ENCODE data around the gene MYEF2.

The MYEF2 gene

DNA sequence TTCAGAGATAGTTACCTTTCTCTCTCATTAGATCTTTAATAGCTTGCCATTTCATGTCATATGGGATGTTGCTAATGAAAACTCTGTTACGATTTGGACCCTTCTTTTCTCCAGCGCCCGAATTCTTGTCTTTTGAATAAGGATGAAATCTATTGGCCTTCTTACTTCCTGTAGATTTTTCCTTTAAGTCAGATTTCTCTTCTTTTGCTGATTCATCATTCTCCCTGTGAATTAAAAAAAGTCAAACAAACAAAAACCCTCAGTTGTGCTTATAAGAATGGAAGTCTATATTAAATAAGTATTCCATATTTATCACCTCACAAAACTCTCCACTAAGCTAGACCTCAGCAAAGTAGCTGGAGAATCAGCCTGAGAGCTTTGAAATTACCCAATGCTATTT, 9.5 kb downstream of the MYEF2 start:
- DNase-seq (ENCODE audit: low read depth, low spot score): no peak
- H3K4me3 ChIP-seq (ENCODE audit: low read depth, low read length): no peak overlapping the region
- POLR2A ChIA-PET: no interaction called here
- CTCF ChIA-PET: no interaction called here
- TF ChIP-seq, protein P1, sequence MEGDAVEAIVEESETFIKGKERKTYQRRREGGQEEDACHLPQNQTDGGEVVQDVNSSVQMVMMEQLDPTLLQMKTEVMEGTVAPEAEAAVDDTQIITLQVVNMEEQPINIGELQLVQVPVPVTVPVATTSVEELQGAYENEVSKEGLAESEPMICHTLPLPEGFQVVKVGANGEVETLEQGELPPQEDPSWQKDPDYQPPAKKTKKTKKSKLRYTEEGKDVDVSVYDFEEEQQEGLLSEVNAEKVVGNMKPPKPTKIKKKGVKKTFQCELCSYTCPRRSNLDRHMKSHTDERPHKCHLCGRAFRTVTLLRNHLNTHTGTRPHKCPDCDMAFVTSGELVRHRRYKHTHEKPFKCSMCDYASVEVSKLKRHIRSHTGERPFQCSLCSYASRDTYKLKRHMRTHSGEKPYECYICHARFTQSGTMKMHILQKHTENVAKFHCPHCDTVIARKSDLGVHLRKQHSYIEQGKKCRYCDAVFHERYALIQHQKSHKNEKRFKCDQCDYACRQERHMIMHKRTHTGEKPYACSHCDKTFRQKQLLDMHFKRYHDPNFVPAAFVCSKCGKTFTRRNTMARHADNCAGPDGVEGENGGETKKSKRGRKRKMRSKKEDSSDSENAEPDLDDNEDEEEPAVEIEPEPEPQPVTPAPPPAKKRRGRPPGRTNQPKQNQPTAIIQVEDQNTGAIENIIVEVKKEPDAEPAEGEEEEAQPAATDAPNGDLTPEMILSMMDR (IDR thresholded peaks at IDR 0.05; ENCODE audit: insufficient read depth, low read length, missing control alignments): no peak

GRCh38 chr15:48153526-48153925, 24.6 kb downstream of the MYEF2 start:
- TF ChIP-seq, protein P1 (IDR thresholded peaks at IDR 0.05; ENCODE audit: insufficient read depth, low read length, missing control alignments): no peak
- CTCF ChIA-PET: no interaction called here
- POLR2A ChIA-PET: no interaction called here
- no peak for DNase-seq (ENCODE audit: low read depth, low spot score)
- H3K4me3 ChIP-seq (ENCODE audit: low read depth, low read length): no peak overlapping the region

DNA sequence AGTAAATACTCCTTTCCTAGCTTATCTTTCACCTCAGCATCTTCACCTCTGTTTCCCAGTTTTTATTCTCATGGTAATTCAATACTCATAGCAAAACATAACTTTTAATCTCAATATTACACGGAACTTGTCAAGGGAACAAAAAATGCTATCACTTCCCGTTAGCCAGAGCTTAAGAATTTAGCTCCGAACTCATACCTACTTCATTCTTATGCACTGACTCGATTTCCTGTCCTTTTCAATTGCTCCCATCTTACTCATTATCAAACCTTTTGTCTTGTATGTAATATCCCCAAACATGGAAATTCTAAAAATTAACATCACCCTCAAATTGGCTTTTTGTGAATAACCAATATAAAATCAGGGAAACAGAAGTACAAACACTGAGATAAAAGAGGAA, 28.2 kb downstream of the MYEF2 start:
- POLR2A ChIA-PET: no interaction called here
- peak; percentile 26 for DNase-seq (ENCODE audit: low read depth, low spot score)
- TF ChIP-seq, protein P1 (IDR thresholded peaks at IDR 0.05; ENCODE audit: insufficient read depth, low read length, missing control alignments): no peak
- no peak overlapping the region for H3K4me3 ChIP-seq (ENCODE audit: low read depth, low read length)
- CTCF ChIA-PET: interaction anchor here (1.4 kb wide), 1 partner anchor 24 kb away, joined by 3 read pairs; no protein-coding TSS in a partner anchor

DNA sequence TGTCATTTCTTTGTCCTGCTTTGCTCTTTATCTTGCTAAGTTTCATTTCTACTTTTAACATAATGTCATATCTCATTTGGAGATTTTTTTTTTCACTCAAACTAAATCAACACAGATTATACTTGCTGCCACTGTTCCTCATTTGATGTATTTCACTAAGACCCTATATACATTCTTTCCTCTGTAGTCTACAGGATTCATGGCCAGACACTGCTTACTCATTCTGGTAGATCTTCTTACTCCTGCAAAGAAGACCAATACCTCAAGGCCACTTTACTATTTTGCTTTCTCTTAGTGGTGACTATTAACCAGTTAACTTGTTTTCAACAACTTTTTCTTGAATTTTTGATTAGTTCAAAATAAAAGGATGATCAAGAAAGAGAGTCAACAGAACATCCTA, 30.7 kb downstream of the MYEF2 start:
- POLR2A ChIA-PET: no interaction called here
- DNase-seq (ENCODE audit: low read depth, low spot score): no peak
- no peak overlapping the region for H3K4me3 ChIP-seq (ENCODE audit: low read depth, low read length)
- TF ChIP-seq, protein P1 (IDR thresholded peaks at IDR 0.05; ENCODE audit: insufficient read depth, low read length, missing control alignments): no peak
- CTCF ChIA-PET: no interaction called here

DNA sequence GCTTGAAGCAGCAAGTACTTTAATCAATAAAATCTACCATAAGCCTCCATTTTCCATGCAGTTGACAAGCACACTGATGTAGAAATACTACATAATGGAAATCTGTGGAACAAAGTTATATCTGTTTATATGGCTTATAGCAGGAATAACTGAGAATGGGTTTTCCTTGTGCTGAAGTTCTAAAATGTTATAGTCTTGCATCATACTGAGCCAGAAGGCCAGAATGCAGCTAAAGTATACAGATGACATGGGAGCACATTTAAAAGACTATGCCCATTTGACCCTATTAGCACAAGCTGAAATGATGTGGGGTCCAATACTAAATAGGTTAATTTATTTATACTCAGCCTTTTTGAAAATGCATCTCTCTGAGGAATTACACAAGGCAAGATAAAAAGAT, 32.2 kb downstream of the MYEF2 start:
- ChIA-PET POLR2A (no interaction called here), CTCF (no interaction called here)
- H3K4me3 ChIP-seq (ENCODE audit: low read depth, low read length): no peak overlapping the region
- TF ChIP-seq, protein P1 (IDR thresholded peaks at IDR 0.05; ENCODE audit: insufficient read depth, low read length, missing control alignments): no peak
- no peak for DNase-seq (ENCODE audit: low read depth, low spot score)

DNA sequence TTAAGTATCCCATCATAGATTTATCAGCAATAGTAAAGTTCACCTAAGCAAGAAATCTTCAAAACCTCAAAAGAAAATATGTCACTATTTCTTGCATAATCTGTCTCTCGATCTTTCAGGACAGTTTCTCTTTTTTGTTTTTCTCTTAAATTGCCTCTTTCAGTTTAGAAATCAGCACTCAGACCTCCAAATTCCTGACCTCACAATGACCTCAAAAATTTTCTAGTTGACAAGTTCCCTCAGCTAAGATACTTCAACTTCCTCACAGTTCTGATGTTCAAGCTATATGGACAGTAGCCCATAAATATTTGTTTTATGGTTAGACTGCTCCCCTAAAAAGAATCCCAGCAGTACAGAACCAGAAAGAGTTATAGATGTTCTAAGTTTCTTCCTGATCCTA, 33.2 kb downstream of the MYEF2 start:
- DNase-seq (ENCODE audit: low read depth, low spot score): no peak
- ChIA-PET CTCF (no interaction called here), POLR2A (no interaction called here)
- no peak overlapping the region for H3K4me3 ChIP-seq (ENCODE audit: low read depth, low read length)
- TF ChIP-seq, protein P1 (IDR thresholded peaks at IDR 0.05; ENCODE audit: insufficient read depth, low read length, missing control alignments): no peak

All from AG04449 (cell line).